Mammary epithelial cell (primary cell): Measurements from ENCODE around the gene AAMP.

Experiments
- EZH2 ChIP-seq: IDR thresholded peaks from 2 replicates; pipeline ENCODE4 v1.6.1; 2012; ENCODE audit warnings: low read length, inconsistent platforms, borderline replicate concordance
- TF ChIP-seq, protein P1 (sequence below), 2 donors: IDR thresholded peaks in 1 of 2; conservative IDR thresholded peaks in 1 of 2; 2 replicates each; pipeline ENCODE4 v1.5.1; 2011 to 2012; ENCODE audit warnings: inconsistent platforms in 2 of 2, low read length in 2 of 2, mild to moderate bottlenecking in 2 of 2, control low read depth in 1 of 2, low read depth in 1 of 2; ENCODE audit not compliant: insufficient read depth in 1 of 2; ENCODE audit errors: extremely low read depth in 1 of 2

DNA sequence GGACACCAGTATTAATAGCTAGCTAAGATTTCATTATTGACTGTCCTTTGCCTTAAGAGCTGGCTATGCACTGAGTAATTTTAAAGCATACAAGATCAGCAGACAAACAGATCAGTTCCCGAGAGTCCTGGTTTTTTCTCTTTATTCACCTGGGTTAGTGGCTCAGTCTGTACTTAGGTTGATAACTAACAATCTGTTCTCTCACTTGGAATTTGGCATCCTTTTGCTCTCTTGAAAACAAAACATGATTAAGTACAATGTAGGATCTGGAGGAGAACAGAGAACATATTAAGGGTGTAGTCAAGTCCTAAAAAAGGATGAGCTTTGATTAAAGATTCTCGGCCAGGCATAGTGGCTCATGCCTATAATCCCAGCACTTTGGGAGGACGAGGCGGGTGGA, 36.4 kb downstream of the AAMP start:
- TF ChIP-seq, protein P1, sequence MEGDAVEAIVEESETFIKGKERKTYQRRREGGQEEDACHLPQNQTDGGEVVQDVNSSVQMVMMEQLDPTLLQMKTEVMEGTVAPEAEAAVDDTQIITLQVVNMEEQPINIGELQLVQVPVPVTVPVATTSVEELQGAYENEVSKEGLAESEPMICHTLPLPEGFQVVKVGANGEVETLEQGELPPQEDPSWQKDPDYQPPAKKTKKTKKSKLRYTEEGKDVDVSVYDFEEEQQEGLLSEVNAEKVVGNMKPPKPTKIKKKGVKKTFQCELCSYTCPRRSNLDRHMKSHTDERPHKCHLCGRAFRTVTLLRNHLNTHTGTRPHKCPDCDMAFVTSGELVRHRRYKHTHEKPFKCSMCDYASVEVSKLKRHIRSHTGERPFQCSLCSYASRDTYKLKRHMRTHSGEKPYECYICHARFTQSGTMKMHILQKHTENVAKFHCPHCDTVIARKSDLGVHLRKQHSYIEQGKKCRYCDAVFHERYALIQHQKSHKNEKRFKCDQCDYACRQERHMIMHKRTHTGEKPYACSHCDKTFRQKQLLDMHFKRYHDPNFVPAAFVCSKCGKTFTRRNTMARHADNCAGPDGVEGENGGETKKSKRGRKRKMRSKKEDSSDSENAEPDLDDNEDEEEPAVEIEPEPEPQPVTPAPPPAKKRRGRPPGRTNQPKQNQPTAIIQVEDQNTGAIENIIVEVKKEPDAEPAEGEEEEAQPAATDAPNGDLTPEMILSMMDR (conservative IDR thresholded peaks at IDR 0.05 in 1 of 2, IDR thresholded peaks at IDR 0.05 in 1 of 2; ENCODE audit: extremely low read depth in 1 of 2, insufficient read depth in 1 of 2, low read depth in 1 of 2, low read length in 2 of 2): no peak
- no peak for TF ChIP-seq EZH2
